Measurements from ENCODE around the gene DLX4. TPM values are rescaled to one million over a fixed set of nuclear protein-coding genes. Genes with fewer than 3 reads are reported as not detected.

The DLX4 gene
- total and polyA plus RNA-seq, 2 donors, result 0.20 TPM; not detected in 1

DNA sequence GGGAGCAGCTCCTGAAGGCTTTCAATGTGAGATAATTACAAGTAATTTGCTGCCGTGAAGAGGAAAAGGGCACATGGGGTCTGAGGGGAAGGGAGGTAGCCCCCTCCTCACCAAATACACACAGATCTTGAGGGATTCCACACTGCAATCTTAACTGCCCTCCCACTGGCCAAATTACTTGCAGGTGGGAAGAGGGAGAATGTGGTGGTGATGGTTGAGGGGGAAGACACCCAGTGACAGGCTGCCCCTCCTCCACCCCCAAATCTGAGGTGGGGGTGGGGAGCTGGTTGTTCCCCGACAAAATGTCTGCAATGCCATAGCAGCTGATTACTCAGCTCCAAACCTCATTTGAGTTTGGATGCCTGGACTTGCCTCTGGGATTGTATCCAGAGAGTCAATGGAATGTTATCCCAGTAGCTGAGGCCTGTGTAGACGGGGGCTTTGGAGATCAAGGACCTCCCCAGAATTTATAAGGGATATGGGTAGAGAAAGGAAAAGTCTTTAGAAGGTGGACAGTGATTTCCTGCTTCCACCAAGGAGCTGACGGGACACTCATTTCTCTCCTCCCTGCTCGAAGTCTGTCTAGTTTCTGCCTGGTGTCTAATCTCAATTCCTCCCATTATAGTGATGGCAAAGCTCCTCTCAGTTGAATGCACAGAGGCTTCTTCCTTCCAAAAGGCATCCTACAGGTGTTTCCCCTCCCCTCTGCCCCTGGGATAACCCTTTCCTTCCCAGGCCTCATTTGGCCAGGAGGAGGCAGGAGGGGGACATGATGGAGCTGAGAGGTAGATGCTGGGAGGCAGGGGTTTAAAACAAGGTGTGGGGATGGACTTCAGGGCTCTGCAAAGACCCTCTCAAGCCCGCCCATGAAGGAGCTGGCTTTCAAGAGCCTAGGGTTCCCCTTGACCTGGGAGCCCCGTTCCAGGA, 8.7 kb downstream of the DLX4 start:
- WGBS, result 65% methylated on average over 7 of the region's 7 CpGs
- DNase-seq (ENCODE audit: extremely low spot score), result no peak
- Histone ChIP-seq H3K27ac (ENCODE audit: low read depth) (no peak overlapping the region), H3K4me1 (ENCODE audit: insufficient read depth) (no peaks in the 10 kb centered on the region), H3K36me3 (ENCODE audit: insufficient read depth) (no peaks in the 10 kb centered on the region), H3K4me3 (ENCODE audit: low read depth, low read length) (no peak overlapping the region)

DNA sequence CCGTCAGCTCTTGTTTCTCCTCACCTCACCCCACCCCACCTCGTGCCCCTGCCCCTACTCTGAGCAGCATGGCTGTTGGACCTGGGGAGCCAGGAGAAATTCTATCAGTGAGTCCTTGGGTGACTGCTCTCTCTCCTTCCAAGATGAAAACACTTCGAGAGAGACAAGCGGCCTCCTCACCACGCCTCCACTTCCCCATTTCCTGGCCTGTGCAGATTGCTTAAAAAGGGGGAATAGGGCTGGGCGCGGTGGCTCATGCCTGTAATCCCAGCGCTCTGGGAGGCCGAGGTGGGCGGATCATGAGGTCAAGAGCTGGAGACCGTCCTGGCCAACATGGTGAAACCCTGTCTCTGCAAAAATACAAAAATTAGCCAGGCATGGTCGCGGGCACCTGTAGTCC, 9.5 kb downstream of the DLX4 start:
- no peaks in the 10 kb centered on the region for H3K36me3 ChIP-seq (ENCODE audit: insufficient read depth)
- no peak overlapping the region for H3K27ac ChIP-seq (ENCODE audit: low read depth)
- no peaks in the 10 kb centered on the region for H3K4me1 ChIP-seq (ENCODE audit: insufficient read depth)
- WGBS, result 68% methylated on average over 13 of the region's 13 CpGs
- H3K4me3 ChIP-seq (ENCODE audit: low read depth, low read length), result no peak overlapping the region
- DNase-seq (ENCODE audit: extremely low spot score), result no peak

DNA sequence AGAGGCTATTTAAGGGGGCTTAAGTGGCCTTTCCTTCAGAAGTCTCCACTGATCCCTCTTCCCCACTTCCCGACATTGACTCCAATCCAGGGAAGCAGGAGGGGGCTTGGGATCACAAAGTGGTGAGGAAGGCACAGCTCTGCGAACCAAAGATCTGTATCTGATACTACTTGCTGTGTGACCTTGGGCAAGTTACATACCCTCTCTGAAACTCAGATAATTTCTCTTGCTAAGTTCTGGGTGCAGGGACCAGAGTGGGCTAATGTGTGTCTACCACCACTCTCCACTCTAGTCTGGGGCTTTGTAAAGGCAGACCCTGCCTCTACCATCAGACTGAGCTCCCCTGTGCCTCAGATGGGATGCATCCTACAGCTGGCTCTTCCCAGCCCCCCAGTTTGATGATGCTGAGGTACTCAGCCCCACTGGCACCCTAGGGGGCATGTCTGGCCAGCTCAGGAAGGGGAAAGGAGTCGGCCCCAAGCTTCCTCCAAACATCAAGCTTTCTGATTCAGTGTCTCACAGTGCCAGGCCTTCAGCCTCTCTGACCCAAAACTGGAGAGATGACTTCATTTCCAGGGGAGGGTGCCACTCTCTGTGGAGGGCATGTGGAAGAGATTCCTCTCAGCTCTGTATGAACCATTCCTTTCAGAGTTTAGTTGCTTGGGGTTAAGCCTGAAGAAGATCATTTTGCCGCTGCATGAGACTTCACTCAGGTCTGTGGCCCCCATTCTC, 10.9 kb downstream of the DLX4 start:
- 84% methylated on average over 4 of the region's 4 CpGs for WGBS
- Histone ChIP-seq H3K4me1 (ENCODE audit: insufficient read depth) (no peaks in the 10 kb centered on the region), H3K27ac (ENCODE audit: low read depth) (no peak overlapping the region), H3K4me3 (ENCODE audit: low read depth, low read length) (no peak overlapping the region), H3K36me3 (ENCODE audit: insufficient read depth) (no peaks in the 10 kb centered on the region)
- DNase-seq (ENCODE audit: extremely low spot score), result no peak

- no peaks in the 10 kb centered on the region for H3K36me3 ChIP-seq (ENCODE audit: insufficient read depth)
- DNase-seq (ENCODE audit: extremely low spot score), result no peak
- H3K4me3 ChIP-seq (ENCODE audit: low read depth, low read length), result no peak overlapping the region
- no peak overlapping the region for H3K27ac ChIP-seq (ENCODE audit: low read depth)
- WGBS, result 42% methylated on average over 7 of the region's 7 CpGs
- H3K4me1 ChIP-seq (ENCODE audit: insufficient read depth), result no peaks in the 10 kb centered on the region
These were observed 11.8 kb downstream of the DLX4 start for GRCh38 chr17:49980703-49981197.

DNA sequence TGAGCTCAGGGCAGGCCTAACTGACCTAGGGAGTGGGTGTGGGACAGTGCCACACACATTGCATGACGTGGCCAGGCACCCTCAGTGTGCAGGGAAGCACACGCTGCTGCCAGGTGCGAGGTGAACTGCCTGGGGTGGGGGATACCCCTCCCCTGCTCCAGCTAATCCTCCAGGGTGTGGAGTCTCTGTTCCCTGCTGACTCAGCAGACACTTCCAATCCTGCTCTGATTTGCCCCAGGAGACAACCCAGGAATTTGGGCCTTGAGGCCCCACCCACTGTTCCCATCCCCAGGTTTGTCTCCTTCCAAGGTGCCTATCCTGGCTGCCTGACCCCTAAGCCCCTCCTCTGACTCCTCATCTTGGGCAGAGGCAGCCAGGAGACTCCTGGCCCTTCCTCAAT, 15.3 kb downstream of the DLX4 start:
- H3K4me1 ChIP-seq (ENCODE audit: insufficient read depth), result no peaks in the 10 kb centered on the region
- DNase-seq (ENCODE audit: extremely low spot score), result no peak
- H3K36me3 ChIP-seq (ENCODE audit: insufficient read depth), result no peaks in the 10 kb centered on the region
- H3K27ac ChIP-seq (ENCODE audit: low read depth), result no peak overlapping the region
- 57% methylated on average over 3 of the region's 3 CpGs for WGBS
- H3K4me3 ChIP-seq (ENCODE audit: low read depth, low read length), result no peak overlapping the region

DNA sequence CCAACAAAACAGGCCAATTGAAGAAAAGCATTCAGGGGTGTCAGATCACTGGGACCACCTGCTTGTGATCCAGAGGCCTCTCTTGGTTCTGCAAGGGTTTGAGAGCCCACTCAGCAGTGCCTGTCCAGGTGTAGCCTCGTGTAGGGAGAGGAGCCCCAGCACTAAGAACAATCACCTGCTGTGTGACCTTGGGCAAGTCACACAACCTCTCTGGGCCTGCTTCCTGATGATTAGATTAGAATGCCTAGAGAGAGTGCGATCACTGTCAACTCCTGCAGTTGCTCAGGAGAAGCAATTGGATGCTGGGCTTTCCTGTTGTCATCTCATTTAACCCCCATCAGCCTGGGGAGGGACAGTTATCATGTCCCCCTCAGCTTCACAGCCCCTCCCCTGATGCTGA, 15.8 kb downstream of the DLX4 start:
- H3K27ac ChIP-seq (ENCODE audit: low read depth), result no peak overlapping the region
- no peaks in the 10 kb centered on the region for H3K4me1 ChIP-seq (ENCODE audit: insufficient read depth)
- H3K4me3 ChIP-seq (ENCODE audit: low read depth, low read length), result no peak overlapping the region
- WGBS, result 67% methylated on average over 2 of the region's 2 CpGs
- H3K36me3 ChIP-seq (ENCODE audit: insufficient read depth), result no peaks in the 10 kb centered on the region
- no peak for DNase-seq (ENCODE audit: extremely low spot score)

GRCh38 chr17:49985310-49985990, 16.5 kb downstream of the DLX4 start:
- Histone ChIP-seq H3K36me3 (ENCODE audit: insufficient read depth) (no peaks in the 10 kb centered on the region), H3K27ac (ENCODE audit: low read depth) (no peak overlapping the region), H3K4me1 (ENCODE audit: insufficient read depth) (no peaks in the 10 kb centered on the region), H3K4me3 (ENCODE audit: low read depth, low read length) (no peak overlapping the region)
- 70% methylated on average over 3 of the region's 3 CpGs for WGBS
- DNase-seq (ENCODE audit: extremely low spot score), result no peak

DNA sequence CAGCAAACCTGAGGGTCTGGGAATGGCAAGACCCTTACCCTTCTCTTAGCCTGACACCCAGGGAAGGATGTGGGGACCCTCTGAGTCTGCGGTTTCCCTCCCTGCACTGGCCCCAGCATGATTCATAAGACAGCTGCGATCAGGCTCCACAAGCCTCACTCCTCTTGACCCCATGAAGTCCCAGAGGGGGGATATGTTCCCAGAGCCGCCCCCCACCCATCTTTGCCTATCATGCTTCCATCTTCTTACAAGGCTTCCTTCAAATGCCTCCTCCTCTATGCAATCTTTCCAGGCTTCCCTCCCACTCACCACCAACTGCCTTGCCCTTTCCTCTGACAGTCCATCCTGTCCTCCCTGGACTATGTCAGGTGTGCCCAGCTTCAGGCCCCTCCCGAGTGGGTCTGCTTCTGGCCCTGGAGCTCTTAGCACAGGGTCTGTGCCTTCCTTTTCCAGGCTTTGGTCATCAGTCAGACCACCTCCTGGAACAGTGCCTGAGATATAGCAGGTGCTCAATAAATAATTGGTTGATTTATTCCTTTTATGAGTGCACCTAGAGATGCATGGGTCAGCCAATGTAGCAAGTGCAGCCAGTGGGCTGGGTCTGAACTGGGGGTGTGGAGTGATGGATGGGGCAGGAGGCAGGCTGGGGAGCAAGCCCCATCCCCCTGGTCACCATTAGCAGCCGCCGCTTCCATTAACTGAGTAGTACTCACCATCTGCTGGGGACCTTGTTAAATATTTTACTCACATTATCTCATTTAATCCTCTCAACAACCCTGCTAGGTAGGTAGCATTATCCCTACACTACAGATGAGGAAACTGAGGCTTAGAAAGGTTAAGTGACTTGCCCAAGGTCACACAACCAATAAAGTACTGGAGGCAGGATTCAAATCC, 17.7 kb downstream of the DLX4 start:
- Histone ChIP-seq H3K27ac (ENCODE audit: low read depth) (no peak overlapping the region), H3K4me1 (ENCODE audit: insufficient read depth) (no peaks in the 10 kb centered on the region), H3K36me3 (ENCODE audit: insufficient read depth) (no peaks in the 10 kb centered on the region), H3K4me3 (ENCODE audit: low read depth, low read length) (no peak overlapping the region)
- WGBS, result 71% methylated on average over 6 of the region's 6 CpGs
- DNase-seq (ENCODE audit: extremely low spot score), result no peak

DNA sequence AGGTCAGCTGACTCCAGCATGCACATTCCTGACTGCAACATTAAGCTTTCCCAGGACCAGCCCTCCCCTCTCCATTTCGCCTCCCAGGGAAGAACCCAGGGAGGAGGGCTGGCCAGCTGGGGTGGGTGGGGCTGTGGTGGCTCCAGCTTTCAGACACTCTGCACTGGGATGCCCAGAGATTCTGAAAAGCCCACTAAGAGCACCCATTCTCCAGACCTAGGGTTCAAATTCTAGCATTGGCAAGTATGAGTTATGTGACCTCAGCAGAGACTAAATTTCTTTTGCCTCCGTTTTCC, 18.2 kb downstream of the DLX4 start:
- 47% methylated on average over 2 of the region's 2 CpGs for WGBS
- H3K4me1 ChIP-seq (ENCODE audit: insufficient read depth), result no peaks in the 10 kb centered on the region
- H3K4me3 ChIP-seq (ENCODE audit: low read depth, low read length), result no peak overlapping the region
- no peaks in the 10 kb centered on the region for H3K36me3 ChIP-seq (ENCODE audit: insufficient read depth)
- no peak for DNase-seq (ENCODE audit: extremely low spot score)
- H3K27ac ChIP-seq (ENCODE audit: low read depth), result no peak overlapping the region

DNA sequence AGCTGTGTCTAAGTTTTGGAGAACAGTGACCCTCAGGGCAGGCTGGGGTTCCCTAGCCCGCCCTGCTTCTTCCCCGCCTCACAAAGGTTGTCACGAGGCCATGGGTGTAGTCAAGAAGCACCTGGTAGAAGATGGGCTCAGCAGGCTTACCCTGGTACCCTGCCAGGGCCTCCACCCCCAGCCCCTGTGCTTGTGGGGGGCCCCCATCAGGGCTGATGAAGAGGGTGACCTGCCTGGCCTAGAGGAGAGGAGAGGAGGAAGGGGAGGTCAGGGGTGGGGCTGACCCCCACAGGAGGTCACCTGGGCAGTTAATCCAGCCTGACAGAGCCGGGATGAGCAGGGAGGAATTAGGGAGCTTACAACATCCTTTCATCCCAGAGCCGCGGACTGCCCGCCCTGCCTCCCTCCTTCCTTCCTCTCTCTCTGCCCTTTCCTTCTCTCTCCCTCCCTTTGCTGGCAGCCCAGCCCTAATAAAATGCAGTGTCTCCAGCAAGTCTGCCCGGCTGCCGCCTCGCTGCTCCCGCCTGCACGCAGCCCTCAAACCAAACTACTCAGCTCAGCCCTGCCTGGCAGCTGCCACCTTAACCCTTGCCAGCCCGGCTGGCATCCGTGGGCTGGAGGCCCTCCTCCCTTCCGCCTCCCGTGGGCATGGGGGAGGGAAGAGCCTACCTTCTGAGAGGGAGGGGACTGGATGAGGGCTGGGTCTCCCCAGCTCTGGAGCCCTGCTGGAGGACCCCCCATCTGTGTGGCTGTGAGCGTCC, 18.9 kb downstream of the DLX4 start:
- H3K36me3 ChIP-seq (ENCODE audit: insufficient read depth), result no peaks in the 10 kb centered on the region
- no peak for DNase-seq (ENCODE audit: extremely low spot score)
- WGBS, result 8% methylated on average over 17 of the region's 17 CpGs

DNA sequence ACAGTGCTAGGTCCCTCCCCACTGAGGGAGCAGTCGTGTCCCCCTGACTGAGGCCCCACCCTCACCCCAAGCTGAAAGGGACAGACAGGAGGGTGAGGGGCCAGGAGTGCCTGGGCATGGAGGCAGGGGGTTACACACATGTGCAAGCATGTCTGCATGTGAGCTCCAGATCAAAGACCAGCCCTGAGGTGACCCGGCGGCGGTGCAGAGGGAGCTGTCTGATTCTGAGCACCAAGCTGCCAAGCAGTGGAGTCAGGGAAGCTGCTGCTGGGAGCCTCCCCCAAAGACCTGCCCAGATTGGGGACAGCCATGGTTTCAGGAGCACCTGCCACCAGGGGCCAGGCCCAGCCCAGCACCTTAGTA, 20.5 kb downstream of the DLX4 start:
- no peaks in the 10 kb centered on the region for H3K36me3 ChIP-seq (ENCODE audit: insufficient read depth)
- no peak overlapping the region for H3K4me3 ChIP-seq (ENCODE audit: low read depth, low read length)
- 74% methylated on average over 4 of the region's 4 CpGs for WGBS
- no peak overlapping the region for H3K27ac ChIP-seq (ENCODE audit: low read depth)
- no peak for DNase-seq (ENCODE audit: extremely low spot score)
- H3K4me1 ChIP-seq (ENCODE audit: insufficient read depth), result no peaks in the 10 kb centered on the region

More for the DNA sequence above, 18.9 kb downstream of the DLX4 start:
- no peak overlapping the region for H3K27ac ChIP-seq (ENCODE audit: low read depth)
- H3K4me3 ChIP-seq (ENCODE audit: low read depth, low read length), result no peak overlapping the region
- no peaks in the 10 kb centered on the region for H3K4me1 ChIP-seq (ENCODE audit: insufficient read depth)

GRCh38 chr17:49990331-49990730, 21.3 kb downstream of the DLX4 start:
- Histone ChIP-seq H3K4me1 (ENCODE audit: insufficient read depth) (no peaks in the 10 kb centered on the region), H3K4me3 (ENCODE audit: low read depth, low read length) (no peak overlapping the region), H3K36me3 (ENCODE audit: insufficient read depth) (no peaks in the 10 kb centered on the region), H3K27ac (ENCODE audit: low read depth) (no peak overlapping the region)
- WGBS, result 44% methylated on average over 3 of the region's 3 CpGs
- DNase-seq (ENCODE audit: extremely low spot score), result no peak

Measured in urinary bladder (tissue), 4 donors.